GM18858 (cell line): Measurements from ENCODE around the gene ANXA11.
"Not testable (repeated sequence)": the region's sequence is repeated elsewhere in the genome, so short reads cannot be mapped to it uniquely, and the experiment has no call there.

ENCODE experiments used
- ATAC-seq: cut with Tn5 transposase; IDR thresholded peaks from one replicate; pipeline ENCODE4 v1.9.1; 2021; ENCODE audit not compliant: unreplicated experiment

Gene ANXA11

DNA sequence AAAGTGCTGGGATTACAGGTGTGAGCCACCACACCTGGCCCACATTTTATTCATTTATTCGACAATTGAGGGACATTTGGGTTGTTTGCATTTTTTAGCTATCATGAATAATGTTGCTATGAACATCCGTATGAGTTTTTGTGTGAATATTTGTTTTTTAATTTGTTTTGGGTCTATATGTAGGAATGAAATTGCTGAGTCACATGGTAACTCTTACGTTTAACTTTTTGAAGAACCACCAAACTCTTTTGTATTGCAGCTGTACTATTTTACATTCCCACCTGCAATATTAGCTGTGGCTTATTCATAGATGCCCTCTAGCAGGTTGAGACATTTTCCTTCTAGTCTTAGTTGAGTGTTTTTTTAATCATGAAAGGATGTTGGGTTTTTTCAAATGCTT, 58.4 kb downstream of the ANXA11 start:
- no peak for ATAC-seq

DNA sequence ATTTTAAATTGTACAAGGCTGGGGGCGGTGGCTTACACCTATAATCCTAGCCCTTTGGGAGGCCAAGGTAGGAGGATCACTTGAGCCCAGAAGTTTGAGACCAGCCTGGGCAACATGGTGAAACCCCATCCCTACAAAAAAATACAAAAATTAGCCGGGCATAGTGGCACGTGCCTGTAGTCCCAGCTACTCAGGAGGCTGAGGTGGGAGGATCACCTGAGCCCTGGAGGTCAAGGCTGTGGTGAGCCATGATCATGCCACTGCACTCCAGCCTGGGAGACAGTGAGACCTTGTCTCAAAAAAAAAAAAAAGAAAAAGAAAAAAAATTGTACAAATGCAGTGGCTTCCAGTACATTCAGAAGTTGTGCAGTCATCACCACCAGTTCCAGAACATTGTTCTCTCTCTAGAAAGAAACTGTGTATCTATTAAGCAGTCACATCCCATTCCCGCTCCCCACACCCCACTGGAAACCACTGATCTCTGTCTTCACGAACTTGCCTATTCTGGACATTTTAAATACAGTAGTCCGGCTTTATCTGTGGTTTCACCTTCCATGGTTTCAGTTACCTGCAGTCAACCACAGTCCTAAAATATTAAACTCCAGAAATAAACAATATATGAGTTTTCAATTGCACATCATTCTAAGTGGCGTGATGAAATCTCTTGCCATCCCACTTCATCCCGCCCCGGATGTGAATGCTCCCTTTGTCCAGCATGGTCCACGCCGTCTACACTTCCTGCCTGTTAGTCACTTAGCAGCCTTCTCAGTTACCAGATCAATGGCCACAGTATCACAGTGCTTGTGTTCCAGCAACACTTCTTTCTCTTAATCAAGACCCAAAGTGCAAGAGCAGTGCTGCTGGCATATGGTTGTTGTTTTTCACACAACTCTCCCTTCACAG, 59.7 kb downstream of the ANXA11 start:
- ATAC-seq, result not testable (repeated sequence)

DNA sequence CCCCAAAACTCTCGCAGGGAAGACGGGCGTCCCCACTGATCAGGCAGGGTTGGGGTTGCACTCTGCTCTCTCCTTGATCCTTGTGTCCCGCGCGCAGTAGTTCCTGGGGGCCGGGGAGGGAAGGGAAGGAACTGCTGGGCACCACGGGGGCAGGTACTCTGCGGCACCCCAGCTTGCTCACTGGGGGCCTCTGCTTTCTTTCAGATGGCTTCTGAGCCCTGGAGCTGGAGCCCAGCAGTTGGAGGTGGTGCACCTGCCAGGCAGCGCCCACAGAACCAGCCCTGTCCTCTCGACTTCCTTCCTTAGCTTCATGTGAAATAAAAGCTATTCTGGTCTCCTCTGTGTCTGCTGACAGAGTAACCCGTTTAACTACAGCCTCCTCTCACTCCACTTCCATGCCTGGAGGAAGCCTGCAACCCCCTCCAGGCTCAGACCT, 60.6 kb downstream of the ANXA11 start:
- no peak for ATAC-seq

DNA sequence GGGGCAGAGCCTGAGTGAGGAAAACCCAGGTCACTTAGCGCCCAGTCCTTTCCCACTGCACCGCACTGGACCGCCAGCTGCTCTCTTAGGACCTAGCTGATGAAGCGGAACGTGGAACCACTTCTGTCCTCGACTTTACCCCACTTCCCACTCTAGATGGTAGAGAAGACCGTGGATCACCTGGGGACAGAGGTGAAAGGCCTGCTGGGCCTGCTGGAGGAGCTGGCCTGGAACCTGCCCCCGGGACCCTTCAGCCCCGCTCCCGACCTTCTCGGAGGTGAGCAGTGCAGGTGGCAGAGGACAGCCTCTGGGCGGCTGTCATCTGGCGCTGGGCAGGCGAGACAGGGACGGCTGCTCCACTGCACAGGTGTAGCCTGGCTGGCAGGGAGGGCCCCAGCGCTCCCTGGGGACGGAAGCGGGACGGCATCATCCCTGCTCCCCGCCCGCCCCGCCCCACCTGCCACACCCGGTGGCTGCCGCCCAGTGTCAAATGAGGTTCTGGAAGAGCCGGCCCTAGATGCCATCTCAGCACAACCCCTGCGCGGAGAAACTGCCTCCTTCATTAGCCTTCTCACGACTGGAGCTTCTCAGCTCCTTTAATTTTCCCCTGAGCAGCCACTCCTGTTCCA, 61.2 kb downstream of the ANXA11 start:
- ATAC-seq, result peak; percentile 46

DNA sequence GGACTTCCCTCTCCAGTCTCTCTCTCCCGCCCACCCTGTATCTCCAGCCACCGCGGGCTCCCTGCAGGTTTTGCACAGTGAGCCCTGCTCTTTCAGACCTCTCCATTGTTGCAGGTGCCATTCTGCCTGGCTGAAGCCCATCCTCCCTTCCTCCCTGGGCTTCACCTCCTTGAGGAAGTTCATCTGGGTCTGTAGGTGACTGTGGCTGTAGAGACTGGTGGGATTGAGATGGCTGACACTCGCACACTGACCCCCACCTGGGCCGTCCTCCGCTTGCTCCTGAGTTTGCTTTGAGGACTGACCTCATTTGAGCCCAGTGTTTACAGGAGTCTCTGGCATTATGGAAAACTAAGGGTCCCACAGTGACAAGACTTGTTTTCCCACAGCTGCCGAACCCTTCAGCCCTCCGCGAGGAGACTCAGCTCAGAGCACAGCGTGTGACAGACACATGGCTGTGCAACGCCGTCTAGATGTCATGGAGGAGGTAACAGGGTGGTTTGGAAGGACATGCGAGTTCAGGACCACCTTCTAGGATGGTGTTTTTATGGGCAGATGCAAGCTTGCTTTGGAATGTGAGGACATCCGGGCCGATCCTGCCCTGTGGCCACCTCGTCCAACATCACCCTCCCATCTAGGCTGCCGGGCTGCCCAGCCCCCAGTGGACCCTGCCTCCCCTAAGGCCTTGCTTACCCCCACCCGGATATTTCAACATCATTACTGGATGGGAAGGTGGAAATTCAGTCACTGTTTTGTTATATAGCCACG, 63.5 kb downstream of the ANXA11 start:
- ATAC-seq, result no peak

DNA sequence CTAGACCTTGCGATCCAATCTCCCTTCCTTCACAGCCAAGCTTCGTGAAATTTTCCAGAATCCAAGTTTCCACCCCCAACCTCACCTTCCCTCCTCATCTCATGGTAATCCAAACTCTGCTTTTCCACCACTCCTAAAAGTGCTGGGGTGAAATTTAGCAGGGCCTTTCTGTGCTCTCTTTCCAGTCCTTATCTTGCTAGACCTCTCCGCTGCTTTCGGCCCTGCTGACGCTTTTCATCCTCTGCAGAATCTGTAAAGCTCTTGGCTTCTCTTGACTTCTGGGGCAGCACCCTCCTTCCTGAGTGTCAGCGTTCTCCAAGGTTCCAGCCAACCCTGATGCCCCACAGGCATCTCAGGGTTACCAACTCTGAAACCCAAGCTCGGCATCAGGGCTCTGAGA, 65.1 kb downstream of the ANXA11 start:
- ATAC-seq, result no peak

DNA sequence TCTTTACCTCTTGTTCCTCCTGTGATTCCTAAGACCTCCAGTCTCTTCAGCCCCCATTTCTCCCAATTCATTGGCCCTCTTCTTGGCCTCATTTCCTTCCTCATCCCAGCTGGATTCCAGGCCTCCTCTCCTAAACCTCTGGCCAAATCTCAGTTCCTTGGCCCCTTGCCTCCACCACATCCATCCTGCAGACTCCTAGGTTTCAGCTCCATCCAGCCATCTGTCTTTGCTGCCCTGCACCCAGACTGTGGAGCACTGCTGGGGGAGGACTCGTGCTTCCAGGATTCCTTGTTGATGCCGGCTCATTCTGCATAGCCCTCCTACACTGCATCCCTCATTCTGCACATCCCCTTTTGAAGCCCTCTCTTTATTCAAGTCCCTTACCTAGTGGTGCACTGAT, 66.1 kb downstream of the ANXA11 start:
- ATAC-seq, result no peak

DNA sequence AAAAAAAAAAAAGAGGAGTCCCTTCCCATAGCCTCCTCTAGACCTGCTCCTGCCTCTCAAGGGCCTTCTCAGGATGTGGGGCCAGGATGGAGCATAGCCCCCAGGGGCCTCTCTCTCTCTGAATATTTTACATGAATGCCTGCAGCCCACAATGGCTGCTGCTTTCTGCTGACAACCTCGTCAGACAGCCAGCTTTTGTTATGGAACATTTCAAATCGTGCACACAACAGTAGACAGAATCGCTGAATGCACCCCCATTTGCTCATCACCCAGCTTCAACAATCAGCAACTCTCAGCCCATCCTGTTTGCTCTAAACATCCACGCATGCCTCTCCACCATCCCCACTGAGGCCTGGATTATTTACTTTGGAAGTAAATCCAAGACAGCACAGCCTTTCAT, 67.4 kb downstream of the ANXA11 start:
- ATAC-seq, result no peak

DNA sequence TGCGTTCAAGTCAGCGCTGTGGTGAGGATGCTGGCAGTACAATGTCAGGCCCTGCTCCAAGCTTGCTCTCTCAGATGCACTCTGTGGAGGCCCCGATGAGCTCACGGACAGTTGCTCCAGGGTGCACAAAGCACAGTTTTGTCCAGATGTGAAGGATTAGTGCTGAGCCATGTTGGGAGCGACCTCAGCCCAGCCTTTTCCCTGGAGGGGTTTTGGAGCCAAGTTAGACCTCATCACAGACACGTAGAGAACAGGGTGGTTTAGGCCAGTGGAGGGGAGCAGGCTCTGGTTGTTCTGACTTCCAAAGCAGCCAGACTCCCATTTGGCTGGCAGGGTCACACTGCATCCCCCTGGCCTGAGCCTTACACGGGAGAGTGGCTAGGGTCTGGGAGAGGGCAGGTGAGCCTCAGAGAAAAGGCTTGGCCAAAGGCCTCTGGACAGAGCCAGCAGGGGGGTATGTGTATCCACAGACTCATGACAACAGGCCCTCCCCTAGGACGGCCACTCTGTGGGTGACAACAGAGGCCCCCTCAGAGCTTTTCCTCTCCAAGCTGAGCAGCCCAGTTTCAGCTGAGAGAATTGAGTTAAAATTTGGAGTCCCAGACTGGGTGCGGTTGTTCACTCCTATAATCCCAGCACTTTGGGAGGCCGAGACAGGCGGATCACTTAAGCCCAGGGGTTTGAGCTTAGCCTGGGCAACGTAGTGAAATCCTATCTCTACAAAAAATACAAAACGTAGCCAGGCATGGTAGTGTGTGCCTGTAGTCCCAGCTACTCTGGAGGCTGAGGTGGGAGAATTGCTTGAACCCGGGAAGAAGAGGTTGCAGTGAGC, 68.1 kb downstream of the ANXA11 start:
- ATAC-seq, result no peak

DNA sequence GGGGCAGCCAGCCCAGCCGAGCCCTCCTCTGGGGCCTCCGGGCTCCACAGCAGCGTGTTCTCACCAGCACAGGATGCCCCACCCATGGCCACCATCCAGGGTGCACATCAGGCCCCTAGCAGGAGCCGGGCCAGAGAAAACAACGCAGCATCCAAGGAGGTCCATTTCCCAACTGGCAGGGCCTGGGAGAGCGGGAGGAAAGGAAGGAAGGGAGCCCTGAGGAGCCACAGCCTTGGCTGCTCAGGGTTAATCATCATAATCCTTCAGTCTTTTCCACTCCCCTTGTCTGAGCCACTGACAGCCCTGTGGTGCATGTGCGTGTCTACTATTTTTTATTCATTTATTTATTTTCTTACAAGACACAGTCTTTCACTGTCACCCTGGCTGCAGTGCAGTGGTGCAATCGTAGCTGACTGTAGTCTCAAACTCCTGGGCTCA, 69.2 kb downstream of the ANXA11 start:
- ATAC-seq, result no peak

DNA sequence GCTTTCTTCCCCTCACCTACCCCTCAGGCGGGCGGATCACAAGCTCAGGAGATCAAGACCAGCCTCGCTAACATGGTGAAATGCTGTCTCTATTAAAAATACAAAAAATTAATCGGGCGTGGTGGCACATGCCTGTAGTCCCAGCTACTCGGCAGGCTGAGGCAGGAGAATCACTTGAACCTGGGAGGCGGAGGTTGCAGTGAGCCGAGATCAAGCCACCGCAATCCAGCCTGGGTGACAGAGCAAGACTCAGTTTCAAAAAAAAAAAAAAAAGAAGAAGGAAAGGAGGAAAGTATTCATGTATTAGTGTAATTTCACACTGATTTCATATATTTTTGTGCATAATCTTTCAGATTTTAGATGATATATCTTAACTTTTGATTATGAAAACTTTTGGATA, 71.7 kb downstream of the ANXA11 start:
- not testable (repeated sequence) for ATAC-seq

DNA sequence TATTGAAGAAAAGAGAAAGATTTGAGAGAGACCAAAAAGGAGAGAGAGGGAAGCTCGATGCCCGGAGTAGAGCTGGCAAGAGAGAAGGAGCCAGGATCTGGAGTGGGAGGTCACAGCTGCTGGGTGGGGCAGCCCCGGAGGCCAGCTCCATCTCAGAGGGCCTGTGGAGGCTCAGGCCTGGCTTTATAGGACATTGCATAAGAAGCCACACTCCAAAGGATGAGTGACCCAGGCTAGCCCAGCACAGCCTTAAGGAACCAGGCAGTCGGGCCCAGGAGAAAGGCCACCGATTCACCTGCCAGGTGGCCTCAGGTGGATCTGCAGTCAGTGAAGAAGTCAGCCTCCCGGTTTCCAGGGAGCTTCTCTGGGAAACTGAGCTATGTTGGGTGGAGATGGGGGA, 72.1 kb downstream of the ANXA11 start:
- ATAC-seq, result no peak

DNA sequence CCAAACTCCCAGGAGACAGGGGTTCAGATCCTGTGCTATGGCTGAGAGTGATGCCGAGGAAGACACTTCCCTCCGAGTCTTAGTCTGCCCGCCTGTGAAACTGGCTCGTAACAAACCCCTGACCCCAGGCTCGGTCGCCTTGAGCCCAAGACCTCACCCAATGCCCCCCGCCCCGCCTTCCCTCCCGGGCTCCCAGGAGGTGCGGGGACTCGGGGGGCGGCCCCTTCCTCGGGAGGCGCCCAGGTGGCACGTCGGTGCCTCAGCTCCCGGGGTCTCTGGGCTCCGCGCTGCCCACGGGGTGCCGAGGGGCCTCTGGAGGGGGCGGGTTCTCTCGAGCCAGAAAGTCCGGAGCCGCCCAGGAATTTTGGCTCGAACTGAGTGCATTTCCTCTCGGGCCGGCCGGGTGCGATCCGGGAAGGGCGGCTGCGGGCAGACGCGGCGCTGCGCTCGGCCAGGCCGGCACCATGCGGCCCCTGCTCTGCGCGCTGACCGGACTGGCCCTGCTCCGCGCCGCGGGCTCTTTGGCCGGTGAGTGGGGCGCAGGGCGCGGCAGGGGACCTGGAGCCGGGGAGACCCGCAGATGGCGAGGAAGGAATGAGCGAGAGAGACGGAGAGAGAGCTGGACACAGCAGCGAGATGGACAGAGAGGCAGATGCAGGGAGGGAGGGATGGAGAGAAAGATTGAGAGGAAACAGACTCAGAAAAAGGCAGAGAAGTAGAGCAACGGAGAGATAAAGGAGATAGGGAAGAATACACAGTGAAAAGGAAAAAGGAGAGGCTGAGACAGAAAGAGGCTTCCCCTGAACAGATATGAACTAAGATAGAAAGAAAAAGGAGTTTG, 72.8 kb downstream of the ANXA11 start, which contains the start of gene PLAC9:
PLAC9 (plus strand) TSS at position 432 of the 841 bp plus-strand sequence; CDS start at position 465, 33 bp downstream.
- ATAC-seq, result no peak

DNA sequence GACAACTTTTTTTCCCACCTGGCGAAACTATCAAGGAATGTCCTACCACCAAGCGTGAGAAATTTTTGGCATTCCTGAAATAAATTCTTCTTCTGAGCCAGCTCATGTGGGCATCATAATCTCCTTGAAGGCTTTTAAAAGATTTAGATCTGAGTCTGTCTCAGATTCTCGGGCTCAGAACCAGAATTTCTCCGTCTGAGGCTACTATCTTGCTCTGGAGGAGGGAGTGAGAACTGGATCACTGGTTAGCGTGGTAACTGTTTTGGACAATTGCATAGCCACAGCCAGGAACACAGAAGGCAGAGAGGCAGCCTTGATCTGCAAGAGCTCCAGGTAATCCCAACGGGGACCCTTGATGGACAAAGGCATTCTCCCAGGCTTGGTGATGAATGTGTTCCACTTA, 73.8 kb downstream of the ANXA11 start:
- ATAC-seq, result no peak

DNA sequence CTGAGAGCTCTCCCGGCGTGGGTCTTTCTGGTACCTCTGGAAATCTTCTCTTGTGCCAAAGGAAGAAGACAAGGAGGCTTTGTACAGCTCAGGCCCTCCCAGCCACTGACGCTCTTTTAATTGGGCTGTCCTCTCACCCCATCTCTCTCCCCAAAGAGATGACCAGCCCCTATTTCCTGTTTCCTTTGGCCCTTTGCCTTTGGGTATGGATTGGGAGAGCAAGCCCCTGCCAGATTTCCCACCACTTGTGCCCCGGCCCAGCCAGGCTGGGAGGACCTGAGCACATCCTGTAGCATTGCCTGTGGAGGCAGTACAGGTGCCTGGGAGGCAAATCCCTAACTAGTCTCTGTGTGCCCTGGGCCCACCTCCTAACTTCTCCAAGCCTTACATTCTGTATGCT, 78.5 kb downstream of the ANXA11 start:
- no peak for ATAC-seq

DNA sequence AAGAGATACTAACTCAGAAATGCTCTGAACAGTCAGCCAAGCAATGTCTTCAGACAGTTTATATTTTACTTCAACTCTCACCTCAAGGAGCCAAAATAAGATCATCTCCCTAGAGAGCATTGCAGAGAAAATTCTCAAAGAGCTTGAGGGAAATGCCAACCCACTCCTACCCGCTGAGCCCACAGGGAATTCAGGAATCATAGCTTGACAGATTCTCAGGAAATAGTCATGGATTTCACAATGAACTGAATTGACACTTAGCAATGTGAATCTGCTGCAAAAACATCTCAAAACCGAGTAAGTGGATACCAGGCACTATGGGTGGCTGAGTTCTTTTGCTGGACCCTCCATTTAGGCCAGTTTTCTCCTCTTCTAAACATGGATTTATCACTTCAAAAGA, 82.6 kb downstream of the ANXA11 start:
- no peak for ATAC-seq

DNA sequence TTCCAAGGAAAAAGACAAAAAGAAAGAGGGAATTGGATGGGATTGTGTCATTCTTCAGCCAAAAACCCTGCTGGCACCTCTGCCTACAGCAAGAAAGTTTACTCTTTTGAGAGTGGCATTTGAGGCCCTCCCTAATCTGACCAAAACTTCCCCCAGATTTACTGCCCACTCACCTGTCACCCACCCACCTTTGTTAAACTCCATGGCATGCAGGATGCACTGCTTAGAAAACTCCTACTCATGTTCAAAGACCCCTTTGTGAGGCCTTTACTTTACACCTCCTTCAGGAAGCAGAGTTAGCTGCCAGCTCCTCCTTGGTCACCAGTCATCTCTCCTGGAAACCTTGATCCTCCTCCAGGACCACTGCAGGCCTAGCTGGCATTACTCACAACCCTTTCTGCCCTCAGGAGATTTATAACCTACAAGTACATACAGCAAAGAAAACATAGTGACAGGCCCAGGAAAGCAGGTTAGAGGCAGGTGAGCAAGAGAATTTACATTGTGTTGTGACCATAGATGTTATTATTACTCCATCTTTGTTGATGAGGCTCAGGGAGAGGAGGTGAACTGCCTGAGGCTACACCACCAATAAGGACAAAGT, 83.1 kb downstream of the ANXA11 start:
- ATAC-seq, result no peak

DNA sequence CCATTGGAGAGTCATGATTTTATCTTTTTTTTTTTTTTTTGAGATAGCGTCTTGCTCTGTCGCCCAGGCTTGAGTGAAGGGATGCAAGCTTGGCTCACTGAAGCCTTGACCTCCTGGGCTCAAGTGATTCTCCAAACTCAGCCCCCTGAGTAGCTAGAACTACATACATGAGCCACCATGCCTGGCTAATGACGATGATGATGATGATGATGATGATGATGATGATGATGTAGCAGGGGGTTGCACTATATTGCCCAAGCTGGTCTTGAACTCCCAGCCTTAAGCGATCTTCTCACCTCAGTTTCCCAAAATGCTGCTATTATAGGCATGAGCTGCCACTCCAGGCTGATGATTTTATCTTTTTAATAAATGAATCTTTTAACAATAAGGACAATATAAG, 86.7 kb downstream of the ANXA11 start:
- no peak for ATAC-seq

DNA sequence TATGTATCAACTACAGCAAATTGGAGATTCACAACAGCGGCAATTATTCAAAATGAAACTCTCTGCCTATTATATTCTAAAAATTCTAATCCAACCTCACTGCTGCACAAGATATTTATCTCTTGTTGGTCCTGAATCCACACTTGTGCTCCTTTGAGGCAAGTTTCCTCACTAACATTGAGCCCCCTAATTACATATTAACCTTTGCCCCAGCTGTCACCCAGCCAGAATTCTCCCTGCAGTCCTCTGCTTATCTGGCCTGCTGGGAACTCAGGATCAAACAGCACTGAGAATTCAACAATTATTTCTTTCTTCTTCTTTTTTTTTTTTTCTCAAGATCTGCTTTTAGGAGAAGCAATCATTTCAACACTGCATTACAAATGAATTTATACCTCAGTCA, 94.4 kb downstream of the ANXA11 start:
- ATAC-seq, result no peak
